Tibial nerve (tissue), 4 donors: ENCODE results near the gene DOCK1.

ENCODE experiments used
- EP300 ChIP-seq, 2 donors: sonication (generic); formaldehyde crosslinking; IDR thresholded peaks; one replicate each; pipeline ENCODE4 v1.6.1; 2017; ENCODE audit warnings: antibody characterized with exemption in 2 of 2, mild to moderate bottlenecking in 1 of 2
- POLR2A ChIP-seq, 2 donors: fragments of 450-650 bp; IDR thresholded peaks; one replicate each; pipeline ENCODE4 v1.6.1; 2017; ENCODE audit warnings: antibody characterized with exemption in 2 of 2, mild to moderate bottlenecking in 2 of 2, moderate library complexity in 2 of 2
- TF ChIP-seq, protein P1 (sequence below), 5 experiments: fragments of 200-600 bp in 3 of 5; fragments of 450-650 bp in 2 of 5; sonication (generic) in 3 of 5; IDR thresholded peaks; one replicate each; pipeline ENCODE4 v1.5.1; 2016 to 2019; ENCODE audit warnings: antibody characterized with exemption in 5 of 5, mild to moderate bottlenecking in 3 of 5, moderate library complexity in 2 of 5

DNA sequence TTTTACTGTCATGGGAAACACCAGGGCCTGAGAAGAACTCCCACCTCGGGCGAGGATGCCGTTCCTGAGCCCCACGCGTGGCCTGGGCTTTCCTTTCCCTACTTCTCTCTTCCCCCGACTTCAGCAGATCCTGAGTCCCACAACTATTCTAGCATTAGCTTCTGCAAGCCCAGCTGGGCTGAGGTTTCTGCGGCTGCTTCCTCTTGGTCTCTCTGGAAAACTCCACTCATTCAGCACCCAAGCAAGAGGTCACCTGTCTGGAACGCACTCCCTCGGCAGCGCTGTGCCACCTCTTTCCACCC is 761 bp upstream of the DOCK1 start:
- TF ChIP-seq, protein P1, sequence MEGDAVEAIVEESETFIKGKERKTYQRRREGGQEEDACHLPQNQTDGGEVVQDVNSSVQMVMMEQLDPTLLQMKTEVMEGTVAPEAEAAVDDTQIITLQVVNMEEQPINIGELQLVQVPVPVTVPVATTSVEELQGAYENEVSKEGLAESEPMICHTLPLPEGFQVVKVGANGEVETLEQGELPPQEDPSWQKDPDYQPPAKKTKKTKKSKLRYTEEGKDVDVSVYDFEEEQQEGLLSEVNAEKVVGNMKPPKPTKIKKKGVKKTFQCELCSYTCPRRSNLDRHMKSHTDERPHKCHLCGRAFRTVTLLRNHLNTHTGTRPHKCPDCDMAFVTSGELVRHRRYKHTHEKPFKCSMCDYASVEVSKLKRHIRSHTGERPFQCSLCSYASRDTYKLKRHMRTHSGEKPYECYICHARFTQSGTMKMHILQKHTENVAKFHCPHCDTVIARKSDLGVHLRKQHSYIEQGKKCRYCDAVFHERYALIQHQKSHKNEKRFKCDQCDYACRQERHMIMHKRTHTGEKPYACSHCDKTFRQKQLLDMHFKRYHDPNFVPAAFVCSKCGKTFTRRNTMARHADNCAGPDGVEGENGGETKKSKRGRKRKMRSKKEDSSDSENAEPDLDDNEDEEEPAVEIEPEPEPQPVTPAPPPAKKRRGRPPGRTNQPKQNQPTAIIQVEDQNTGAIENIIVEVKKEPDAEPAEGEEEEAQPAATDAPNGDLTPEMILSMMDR (IDR thresholded peaks at IDR 0.05), result no peak
- TF ChIP-seq POLR2A (IDR thresholded peaks at IDR 0.05) (no peak), EP300 (IDR thresholded peaks at IDR 0.05) (no peak)
